ENCODE results near the gene STON1.

- TF ChIP-seq CTCF (IDR thresholded peaks at IDR 0.05; ENCODE audit: low read length) (no peak), EZH2 (optimal IDR thresholded peaks at IDR 0.05; ENCODE audit: low read depth, low read length) (no peak)
These were observed 47.2 kb upstream of the STON1 start for GRCh38 chr2:48482769-48483168.

Measured in MM.1S (cell line).